GM21737 (cell line): Measurements from ENCODE around the gene GSC.
"Not testable (repeated sequence)": the region's sequence is repeated elsewhere in the genome, so short reads cannot be mapped to it uniquely, and the experiment has no call there.

Source experiments
- ATAC-seq: cut with Tn5 transposase; IDR thresholded peaks from one replicate; pipeline ENCODE4 v1.9.1; 2021; ENCODE audit warnings: mild to moderate bottlenecking, moderate library complexity; ENCODE audit not compliant: unreplicated experiment

Gene GSC

DNA sequence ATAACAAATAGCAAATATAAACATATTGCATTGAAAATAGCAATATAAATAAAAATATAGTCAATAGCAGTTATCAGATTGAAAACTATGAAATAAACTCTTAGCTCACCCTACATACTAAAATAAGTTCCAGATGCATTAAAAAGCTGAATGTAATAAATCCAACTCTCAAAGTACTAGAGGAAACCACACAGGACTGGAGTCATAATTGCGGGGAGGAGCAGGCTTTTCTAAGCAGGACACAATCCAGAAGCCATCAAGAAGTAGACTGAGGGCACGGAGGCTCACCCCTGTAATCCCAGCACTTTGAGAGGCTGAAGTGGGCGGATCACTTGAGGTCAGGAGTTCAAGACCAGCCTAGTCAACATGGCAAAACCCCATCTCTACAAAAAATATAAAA is 22.2 kb downstream of the GSC start:
- ATAC-seq: no peak

DNA sequence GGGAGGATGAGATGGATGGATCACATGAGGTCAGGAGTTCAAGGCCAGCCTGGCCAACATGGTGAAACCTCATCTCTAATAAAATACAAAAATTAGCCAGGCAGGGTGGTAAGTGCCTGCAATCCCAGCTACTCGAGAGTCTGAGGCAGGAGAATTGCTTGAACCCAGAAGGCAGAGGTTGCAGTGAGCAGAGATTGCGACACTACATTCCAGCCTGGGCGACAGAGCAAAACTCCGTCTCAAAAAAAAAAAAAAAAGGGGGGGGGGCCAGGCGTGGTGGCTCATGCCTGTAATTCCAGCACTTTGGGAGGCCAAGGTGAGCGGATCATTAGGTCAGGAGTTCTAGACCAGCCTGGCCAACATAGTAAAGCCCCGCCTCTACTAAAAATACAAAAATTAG is 22.8 kb downstream of the GSC start:
- not testable (repeated sequence) for ATAC-seq

DNA sequence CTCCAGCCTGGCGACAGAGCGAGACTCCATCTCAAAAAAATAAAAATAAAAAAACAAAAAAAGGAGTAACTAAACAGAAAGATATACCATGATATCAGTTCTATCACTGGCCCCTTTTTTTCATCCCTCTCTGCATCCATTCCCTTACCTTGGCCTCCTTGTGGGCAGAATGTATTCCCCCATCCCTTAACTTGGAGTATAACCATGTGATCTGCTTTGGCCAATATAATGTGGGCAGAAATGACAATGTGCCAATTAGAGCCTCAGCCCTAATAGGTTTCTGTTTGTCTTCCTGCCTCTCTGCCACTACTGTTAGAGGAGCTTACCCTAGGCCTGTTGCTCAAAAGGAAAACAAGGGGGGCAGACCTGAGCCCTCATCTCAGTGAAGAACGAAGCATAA is 23.8 kb downstream of the GSC start:
- no peak for ATAC-seq

DNA sequence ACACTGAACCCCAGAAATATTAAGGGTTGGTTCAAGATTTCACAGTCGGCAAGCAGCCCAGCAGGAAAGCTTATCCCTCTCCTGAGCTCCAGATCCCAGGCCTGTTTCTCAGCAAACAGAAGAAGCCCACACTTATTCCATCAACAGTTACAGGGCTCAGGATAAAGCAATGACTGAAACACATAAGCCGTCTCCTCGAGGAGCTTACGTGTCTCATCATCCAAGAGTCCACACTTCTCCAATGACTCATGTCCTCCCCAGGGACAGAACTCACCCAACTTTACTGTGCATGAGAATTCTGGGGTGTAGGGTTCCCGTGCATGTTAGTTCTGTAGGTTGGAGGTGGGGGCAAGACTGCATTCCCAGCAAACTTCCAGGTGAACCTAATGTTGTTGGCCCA is 31.2 kb downstream of the GSC start:
- no peak for ATAC-seq

DNA sequence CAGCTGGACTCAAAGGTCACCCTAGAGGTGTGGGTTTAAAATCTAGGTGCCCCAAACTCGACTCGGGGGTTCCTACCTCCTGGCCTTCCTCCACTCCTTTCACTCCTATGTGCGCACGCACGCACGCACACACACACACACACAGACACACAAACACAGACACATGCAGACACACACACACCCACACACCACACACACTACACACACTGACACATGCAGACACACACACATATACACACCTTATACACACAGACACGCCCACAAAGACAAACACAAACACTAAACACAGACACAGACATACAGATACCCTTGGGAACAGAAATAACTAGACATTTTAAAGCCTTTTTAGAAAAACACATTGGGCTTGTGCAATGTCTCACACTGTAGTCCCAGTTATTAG is 31.8 kb downstream of the GSC start:
- ATAC-seq: no peak

DNA sequence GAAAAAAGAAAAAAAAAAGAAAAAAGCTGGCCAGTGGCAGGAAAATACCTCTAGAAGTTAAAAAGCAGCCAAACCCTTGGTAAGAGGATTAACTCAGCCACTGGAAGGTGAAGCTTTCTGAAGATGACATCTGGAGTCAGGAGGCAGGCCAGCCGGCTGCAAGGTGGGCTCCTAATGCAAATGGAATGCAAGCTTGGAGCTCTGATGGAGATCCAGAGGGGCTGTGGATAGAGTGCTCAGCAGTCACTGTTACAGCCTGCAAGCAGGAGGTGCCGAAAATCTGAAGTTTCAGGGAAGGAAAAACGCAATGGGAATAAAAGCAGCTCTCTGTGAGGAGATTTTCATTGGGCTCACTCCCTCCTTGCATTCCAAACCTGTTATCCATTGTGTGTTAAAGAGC is 41.0 kb downstream of the GSC start:
- ATAC-seq: no peak

DNA sequence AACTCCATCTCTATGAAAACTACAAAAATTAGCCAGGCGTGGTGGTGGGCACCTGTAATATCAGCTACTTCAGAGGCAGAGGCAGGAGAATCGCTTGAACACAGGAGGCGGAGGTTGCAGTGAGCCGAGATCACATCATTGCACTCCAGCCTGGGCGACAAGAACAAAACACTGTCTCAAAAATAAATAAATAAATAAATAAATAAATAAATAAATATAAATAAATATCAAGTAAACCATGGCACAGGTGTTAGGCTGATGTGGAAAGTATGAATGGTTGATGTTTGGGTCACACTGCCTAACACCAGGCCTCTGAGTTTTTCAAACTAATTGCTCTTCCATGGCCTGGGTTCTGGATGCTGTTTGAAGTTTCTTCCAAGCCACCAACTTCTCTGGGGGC is 41.5 kb downstream of the GSC start:
- ATAC-seq: not testable (repeated sequence)

DNA sequence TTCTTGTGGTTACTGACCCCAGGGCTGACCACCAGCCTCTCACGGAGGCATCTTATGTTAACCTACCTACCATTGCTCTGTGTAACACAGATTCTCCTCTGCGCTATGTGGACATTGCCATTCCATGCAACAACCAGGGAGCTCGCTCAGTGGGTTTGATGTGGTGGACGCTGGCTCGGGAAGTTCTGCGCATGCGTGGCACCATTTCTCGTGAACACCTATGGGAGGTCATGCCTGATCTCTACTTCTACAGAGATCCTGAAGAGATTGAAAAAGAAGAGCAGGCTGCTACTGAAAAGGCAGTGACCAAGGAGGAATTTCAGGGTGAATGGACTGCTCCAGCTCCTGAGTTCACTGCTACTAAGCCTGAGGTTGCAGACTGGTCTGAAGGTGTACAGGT is 43.3 kb downstream of the GSC start:
- not testable (repeated sequence) for ATAC-seq

DNA sequence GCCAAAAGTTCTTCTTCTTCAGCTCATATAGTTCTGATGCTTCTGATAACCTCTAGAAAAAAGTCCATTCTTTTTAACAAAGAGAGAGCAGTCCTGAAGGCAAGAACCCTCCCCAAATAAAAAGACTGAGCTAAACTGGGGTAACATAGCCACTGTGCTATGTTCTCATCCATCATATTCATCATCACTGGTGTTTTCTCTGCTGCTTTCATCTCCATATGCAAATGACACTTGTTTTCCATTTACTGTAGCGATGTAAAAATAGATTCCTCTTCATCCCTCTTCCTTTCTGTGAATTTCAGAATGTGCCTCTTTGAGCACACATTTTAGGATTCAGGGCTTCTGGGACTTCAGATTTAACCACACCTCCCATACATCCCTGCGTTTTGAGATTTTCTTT is 44.9 kb downstream of the GSC start:
- ATAC-seq: no peak

DNA sequence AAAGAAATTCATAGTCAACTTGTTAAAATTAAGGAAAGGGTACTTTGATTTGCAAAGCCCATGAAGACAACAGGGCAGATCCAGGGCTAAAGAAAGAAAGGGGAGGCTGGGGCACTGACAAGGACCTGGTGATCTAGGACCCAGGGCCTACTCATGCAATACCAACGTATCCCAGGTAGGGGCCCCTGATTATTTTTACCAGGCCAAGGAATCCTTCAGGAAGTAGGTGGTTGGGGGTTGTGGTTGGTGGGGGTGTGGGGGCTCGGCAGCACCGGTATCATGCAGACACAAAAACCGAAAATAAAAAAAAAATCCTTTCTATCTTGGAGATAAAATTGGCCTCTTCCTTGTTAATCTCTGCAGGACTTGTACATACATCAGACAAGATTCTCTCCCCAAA is 47.5 kb downstream of the GSC start:
- no peak for ATAC-seq
